NCI-H526 treated with DMSO at 0.1 percent for 48 hours (cell line): ENCODE results near the gene SMAP1.

ENCODE experiments used
- DNase-seq: peaks from one replicate; lab custom pipeline; 2025; lab: John Stamatoyannopoulos, UW

The SMAP1 gene

DNA sequence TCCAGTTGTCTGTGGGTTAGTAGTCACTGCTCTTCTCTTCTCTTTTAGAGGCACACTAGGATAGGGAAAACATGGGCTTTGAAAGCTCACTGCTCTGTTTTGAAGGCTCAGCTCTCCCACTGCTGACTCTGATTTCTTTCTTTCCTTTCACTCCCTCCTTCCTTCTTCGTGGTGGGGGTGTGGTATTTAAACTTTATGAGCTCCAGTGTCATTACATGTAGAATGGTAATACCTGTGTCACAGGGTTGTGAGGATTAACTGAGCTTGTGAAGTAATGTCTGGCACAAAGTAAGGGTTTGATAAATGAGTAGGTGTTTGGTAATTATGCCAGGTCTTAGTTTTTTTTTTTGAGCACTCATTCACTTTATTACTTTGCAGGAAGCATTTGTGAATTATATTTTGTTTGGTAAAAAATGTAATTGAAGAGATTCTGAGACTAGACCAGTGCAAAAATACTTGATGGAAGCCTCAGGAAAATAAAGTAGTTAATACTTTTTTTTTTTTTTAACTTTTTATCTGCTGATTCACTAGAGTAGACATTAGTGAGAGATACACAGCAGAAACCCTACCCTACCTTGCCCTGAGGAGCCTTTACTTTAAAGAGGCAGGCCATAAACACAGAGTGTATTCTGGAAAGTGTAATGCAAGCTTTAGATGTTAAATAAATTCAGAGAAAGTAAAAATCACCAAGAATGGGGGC is 17.3 kb downstream of the SMAP1 start:
- no peak for DNase-seq

DNA sequence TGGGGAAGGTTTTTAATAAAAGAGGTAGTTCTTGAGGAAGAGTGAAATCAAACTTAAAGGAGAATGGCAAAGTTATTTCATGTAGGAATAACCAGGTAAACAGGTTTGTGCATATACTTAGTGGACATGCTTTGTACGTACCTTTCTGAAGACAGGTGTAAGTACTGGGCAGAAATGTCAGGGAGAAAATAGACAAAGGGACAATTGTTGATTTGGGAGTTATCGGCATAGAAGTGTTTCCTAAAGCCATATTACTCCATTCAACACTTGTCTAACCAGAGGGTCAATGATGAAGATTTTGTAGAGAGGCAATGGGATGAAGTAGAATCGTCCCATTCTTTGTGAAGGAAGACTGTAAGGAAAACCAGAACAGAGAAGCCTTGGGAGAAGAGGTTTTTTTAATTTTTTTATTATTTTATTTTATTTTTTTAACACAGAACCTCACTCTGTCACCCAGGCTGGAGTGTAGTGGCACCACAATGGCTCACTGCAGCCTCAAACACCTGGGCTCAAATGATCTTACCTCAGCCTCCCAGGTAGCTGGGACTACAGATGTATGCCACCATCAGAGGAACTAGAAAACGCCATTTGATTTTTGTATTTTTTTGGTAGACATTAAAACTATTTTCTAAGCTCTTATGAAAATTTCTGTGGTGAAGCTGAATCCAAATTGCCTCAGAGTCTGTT is 18.0 kb downstream of the SMAP1 start:
- DNase-seq: no peak

DNA sequence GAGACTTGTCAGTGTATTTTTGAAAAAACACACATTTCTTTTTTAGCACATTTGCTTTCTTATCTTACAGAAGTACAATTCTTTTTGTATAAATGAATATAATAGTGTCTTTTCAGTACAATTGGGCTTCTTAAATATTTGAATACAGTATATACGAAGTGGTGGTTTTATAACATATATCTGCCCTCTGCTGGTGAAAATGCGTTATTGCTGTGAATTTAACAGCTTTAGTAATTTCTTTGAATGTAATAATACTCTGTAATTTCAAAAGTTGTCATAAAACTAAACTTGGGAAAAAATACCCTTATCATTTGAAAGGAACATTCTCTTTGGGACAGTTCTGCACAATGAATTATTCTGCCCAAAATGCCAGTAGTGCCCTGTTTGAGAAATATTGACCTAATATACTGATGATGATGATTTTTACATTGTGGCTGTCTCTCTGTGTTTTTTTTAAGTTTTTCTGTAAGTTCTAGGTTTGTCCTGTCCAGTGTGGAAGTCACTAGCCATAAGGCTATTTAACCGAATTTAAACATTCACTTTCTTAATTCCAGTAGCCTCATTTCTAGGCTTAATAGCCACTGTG is 19.0 kb downstream of the SMAP1 start:
- peak; percentile 24 for DNase-seq

- DNase-seq: no peak
These were observed 26.2 kb downstream of the SMAP1 start for GRCh38 chr6:70693887-70694286.

DNA sequence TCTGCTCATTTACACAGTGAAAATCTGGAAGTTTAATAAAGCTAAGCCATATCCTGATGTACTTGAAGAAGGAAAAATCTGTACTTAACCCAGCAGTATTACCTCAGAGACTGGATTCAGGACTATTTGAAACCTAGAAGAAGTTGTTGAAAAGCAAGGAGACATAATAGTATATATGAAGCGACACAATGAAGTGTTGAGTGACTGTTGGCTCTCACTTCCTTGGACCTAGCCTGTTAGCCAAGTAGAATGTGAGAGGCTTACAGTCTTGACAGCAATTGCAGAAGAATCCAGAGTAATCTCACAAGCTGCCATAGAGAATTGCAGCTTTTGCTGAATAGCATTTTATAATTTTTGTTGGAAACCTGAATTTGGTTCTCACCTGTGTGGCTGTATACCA is 26.7 kb downstream of the SMAP1 start:
- DNase-seq: no peak

- DNase-seq: no peak
These were observed 33.5 kb downstream of the SMAP1 start for GRCh38 chr6:70700922-70701876.

DNA sequence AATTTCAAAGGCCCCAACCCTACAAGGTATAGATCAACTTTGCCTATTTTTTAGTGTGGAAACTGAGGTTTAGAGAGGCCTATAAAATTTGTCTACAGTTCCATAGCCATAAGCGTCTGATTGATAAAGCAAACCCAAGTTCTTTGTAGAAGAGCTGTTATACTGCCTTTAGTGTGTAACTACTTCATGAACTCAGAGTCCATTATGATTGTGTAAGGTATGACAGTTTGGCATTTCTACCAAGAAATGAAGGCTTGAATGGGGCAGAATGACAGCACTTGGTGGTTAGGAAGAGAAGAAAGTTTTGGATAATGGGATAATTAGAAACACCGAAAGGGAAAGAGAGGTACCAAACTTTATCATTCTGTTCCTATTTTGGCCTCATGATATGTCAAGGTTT is 38.1 kb downstream of the SMAP1 start:
- no peak for DNase-seq

- DNase-seq: peak; percentile 32
These were observed 38.9 kb downstream of the SMAP1 start for GRCh38 chr6:70706491-70707123.

- DNase-seq: no peak
These were observed 40.2 kb downstream of the SMAP1 start for GRCh38 chr6:70707893-70708292.

DNA sequence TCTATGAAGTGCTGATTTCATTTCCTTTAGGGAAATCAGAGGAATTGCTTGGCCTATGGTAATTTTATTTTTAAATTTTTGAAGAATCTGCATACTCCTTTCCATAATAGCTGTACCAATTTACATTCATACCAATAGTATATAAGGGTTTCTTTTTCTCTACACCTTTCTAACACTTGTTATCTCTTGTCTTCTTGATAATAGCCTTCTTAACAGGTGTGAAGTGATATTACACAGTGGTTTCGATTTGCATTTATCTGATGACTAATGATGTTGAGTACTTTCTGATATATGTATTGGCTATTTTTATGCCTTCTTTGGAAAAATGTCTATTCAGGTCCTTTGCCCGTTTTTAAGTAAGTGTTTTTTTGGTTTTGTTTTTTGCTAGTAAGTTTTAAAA is 40.8 kb downstream of the SMAP1 start:
- no peak for DNase-seq

DNA sequence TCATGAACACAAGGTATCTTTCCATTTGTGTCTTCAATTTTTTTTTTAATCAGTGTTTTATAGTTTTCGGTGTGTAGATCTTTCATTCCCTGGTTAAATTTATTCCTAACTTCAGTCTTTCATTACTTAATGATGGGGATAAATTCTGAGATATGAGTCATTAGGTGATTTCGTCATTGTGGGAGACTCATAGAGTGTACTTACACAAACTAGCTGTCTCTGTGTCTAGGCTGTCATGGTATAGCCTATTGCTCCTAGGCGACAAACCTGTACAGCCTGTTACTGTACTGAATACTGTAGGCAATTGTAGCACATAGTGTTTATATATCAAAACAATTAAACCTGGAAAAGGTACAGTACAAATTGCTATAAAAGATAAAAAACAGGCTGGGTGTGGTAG is 42.1 kb downstream of the SMAP1 start:
- DNase-seq: no peak

GRCh38 chr6:70714716-70715257 is 47.1 kb downstream of the SMAP1 start:
- no peak for DNase-seq

DNA sequence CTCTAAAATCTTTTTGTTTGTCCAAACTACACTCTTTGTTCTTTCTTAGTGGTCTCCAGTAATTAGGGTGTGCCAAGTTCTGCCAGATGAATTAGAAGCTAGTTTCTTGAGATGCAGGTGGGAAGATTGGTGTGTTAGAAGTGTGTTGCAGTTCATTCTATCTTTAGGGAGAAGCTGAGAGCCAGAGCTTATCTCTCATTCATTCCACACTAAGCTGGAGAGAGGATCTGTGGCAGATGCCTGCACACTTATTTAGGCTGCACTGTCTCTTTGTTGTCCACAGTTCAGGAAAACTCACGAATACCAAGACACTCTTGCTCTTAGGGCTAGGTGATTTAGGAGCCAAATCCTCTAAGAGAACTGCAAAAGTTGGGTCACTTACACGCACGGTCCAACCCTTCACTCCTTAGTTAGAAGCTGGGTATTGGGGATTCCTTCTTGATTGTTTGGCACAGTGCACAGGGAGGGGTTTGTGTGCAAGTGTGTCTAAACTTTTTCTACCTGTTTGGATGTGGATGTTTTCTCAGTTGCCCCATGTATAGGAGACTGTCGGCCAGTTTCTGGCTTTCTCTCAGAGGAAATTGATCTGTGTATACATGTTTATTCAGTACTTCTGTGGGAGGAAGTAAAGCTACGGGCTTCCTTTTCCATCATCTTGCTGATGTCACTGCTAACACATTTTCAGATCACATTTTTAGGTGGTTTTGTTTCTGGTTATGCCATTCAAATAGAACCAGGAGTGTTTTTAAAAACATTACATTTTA is 49.5 kb downstream of the SMAP1 start:
- DNase-seq: no peak

GRCh38 chr6:70724524-70724923 is 56.8 kb downstream of the SMAP1 start:
- no peak for DNase-seq

- DNase-seq: no peak
These were observed 58.2 kb downstream of the SMAP1 start for GRCh38 chr6:70725817-70726415.

GRCh38 chr6:70734381-70734780 is 66.7 kb downstream of the SMAP1 start:
- no peak for DNase-seq

DNA sequence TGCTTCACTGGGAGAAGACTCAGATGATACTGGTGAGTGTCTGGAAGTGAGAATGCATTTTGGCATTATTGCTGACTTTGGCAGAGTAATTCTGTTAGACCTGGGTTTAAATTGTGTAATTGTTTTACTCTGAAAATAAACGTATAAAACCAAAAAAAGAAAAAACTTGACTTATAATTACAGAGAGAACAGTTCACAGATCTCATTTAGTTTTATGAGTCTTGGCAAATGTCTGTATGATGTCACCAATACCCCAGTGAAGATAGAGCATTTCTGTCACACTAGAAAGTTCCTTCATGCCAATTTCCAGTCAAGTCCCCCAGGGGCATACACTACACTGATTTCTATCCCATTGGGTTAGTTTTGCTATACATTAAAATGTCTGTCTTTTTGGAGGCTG is 67.3 kb downstream of the SMAP1 start:
- DNase-seq: no peak

DNA sequence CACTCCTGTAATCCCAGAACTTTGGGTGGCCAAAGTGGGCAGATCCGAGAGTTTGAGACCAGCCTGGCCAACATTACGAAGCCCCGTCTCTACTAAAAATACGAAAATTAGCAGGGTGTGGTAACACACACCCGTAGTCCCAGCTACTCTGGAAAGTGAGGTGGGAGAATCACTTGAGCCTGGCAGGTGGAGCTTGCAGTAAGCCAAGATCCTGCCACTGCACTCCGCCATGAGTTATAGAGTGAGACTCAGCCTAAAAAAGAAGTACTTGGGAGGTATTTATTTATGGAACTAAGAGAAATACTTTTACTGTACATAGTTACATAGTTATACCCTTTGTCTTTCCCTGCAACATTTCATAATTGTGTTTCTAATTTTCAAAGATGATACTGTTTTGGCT is 67.8 kb downstream of the SMAP1 start:
- no peak for DNase-seq

DNA sequence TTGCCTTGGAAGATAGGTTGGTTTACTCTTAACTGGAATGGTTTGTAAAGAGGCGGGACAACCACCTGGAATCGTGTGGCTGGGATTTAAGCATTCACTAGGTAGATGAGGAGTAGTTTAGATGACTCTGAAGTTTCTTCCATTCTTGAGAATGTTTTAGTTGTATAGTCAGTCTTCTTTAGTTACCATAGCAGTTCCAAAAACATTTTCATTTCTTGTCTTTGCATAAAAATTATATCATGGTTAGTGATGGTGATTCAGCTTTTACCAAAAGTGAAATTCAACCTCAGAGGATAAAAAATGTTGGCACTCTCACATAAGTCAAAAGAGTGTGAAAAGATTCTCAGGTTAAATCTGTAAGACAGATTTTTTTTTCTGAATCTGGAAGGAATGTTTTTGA is 70.3 kb downstream of the SMAP1 start:
- DNase-seq: no peak

- DNase-seq: no peak
These were observed 71.9 kb downstream of the SMAP1 start for GRCh38 chr6:70739534-70739933.
